Lower lobe of right lung (tissue), 2 donors: ENCODE data around the gene MMP25. TPM values are rescaled to one million over a fixed set of nuclear protein-coding genes. Genes with fewer than 3 reads are reported as not detected.

Experiments used
- ATAC-seq, 2 donors: fragments of 200-7000 bp; cut with Tn5 transposase; one replicate each; pipeline ENCODE4 v1.9.1; 2020 to 2022; ENCODE audit warnings: mild to moderate bottlenecking in 2 of 2, moderate library complexity in 2 of 2
- DNase-seq: peaks from one replicate; pipeline ENCODE4 v3.0.0-alpha.2; 2020
- H3K27ac ChIP-seq: fragments of 200-600 bp; one replicate; pipeline ENCODE4 v1.8.0; 2022
- H3K27me3 ChIP-seq: fragments of 200-600 bp; one replicate; pipeline ENCODE4 v1.8.0; 2022; ENCODE audit warnings: low read depth
- H3K36me3 ChIP-seq: fragments of 200-600 bp; one replicate; pipeline ENCODE4 v1.8.0; 2022; ENCODE audit warnings: mild to moderate bottlenecking
- H3K4me1 ChIP-seq: fragments of 200-600 bp; one replicate; pipeline ENCODE4 v1.8.0; 2022
- H3K4me3 ChIP-seq: fragments of 200-600 bp; one replicate; pipeline ENCODE4 v1.8.0; 2022; ENCODE audit warnings: mild to moderate bottlenecking
- H3K9me3 ChIP-seq: fragments of 200-600 bp; one replicate; pipeline ENCODE4 v1.8.0; 2022
- intact Hi-C: fragments of 100-400 bp; cut with DNase I; formaldehyde crosslinking; loops from one replicate; pipeline ENCODE4 v1.11.0; 2022
- total RNA-seq: library from RNA; stranded (reverse); fragmentation: NEBNext Ultra II Directional; extraction: Animal tissue kit (Norgen Biotek cat#: 25700); gene quantifications from one replicate; pipeline ENCODE4 v1.2.1, GENCODE V29; 2021
- TF ChIP-seq, protein P1 (sequence below): fragments of 200-600 bp; IDR thresholded peaks from one replicate; pipeline ENCODE4 v1.8.0; 2022; ENCODE audit warnings: antibody characterized with exemption, mild to moderate bottlenecking
- donor health status: DM: no; HTN: yes; CAD: no; lungs with severe emphysema.

The MMP25 gene
- total RNA-seq, 1 donor from 2014 or later = 22.7 TPM

GRCh38 chr16:3038256-3038655 lies 8.1 kb upstream of the MMP25 start:
- intact Hi-C loops = no loop called here
- Histone ChIP-seq H3K27ac (no peak overlapping the region), H3K4me1 (peaks cover 11% of the 10 kb centered on the region), H3K9me3 (no peaks in the 10 kb centered on the region), H3K4me3 (no peak overlapping the region), H3K36me3 (no peaks in the 10 kb centered on the region), H3K27me3 (peaks cover 83% of the 10 kb centered on the region)
- ATAC-seq = peak in 1 of 2 donors; percentile 48
- TF ChIP-seq, protein P1, sequence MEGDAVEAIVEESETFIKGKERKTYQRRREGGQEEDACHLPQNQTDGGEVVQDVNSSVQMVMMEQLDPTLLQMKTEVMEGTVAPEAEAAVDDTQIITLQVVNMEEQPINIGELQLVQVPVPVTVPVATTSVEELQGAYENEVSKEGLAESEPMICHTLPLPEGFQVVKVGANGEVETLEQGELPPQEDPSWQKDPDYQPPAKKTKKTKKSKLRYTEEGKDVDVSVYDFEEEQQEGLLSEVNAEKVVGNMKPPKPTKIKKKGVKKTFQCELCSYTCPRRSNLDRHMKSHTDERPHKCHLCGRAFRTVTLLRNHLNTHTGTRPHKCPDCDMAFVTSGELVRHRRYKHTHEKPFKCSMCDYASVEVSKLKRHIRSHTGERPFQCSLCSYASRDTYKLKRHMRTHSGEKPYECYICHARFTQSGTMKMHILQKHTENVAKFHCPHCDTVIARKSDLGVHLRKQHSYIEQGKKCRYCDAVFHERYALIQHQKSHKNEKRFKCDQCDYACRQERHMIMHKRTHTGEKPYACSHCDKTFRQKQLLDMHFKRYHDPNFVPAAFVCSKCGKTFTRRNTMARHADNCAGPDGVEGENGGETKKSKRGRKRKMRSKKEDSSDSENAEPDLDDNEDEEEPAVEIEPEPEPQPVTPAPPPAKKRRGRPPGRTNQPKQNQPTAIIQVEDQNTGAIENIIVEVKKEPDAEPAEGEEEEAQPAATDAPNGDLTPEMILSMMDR = no peak
- no peak for DNase-seq

- H3K27me3 ChIP-seq = peaks cover 85% of the 10 kb centered on the region
- no peak overlapping the region for H3K4me3 ChIP-seq
- no peaks in the 10 kb centered on the region for H3K36me3 ChIP-seq
- ATAC-seq (no peak), DNase-seq (no peak)
- TF ChIP-seq, protein P1 = no peak
- no peak overlapping the region for H3K27ac ChIP-seq
- intact Hi-C loops = no loop called here
- no peaks in the 10 kb centered on the region for H3K9me3 ChIP-seq
- peaks cover 11% of the 10 kb centered on the region for H3K4me1 ChIP-seq
Measured at GRCh38 chr16:3038896-3039295, 7.5 kb upstream of the MMP25 start.

- intact Hi-C loops = no loop called here
- Histone ChIP-seq H3K36me3 (no peaks in the 10 kb centered on the region), H3K9me3 (no peaks in the 10 kb centered on the region), H3K27me3 (peaks cover 86% of the 10 kb centered on the region), H3K4me1 (peaks cover 21% of the 10 kb centered on the region), H3K27ac (no peak overlapping the region), H3K4me3 (no peak overlapping the region)
- TF ChIP-seq, protein P1 = no peak
- DNase-seq (no peak), ATAC-seq (no peak)
Measured at GRCh38 chr16:3042376-3042775, 4.0 kb upstream of the MMP25 start.

DNA sequence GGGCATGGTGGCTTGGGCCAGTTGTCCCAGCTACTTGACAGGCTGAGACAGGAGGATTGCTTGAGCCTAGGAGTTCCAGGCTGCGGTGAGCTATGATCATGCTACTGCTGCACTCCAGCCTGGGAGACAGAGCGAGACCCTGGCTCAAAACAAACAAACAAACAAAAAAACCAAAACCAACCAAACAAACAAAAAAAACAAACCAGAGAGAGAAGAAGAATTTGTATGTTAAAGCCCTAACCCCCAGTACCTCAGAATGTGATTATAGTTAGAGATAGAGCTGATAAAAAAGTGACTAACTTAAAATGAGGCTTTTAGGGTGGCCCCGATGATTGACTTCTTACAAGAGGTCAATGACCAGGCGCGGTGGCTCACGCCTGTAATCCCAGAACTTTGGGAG lies 1.7 kb upstream of the MMP25 start:
- intact Hi-C loops = no loop called here
- TF ChIP-seq, protein P1 = no peak
- Histone ChIP-seq H3K4me3 (no peak overlapping the region), H3K27ac (no peak overlapping the region), H3K27me3 (peaks cover 84% of the 10 kb centered on the region), H3K36me3 (no peaks in the 10 kb centered on the region), H3K9me3 (no peaks in the 10 kb centered on the region), H3K4me1 (peaks cover 21% of the 10 kb centered on the region)
- DNase-seq (no peak), ATAC-seq (no peak)

- Histone ChIP-seq H3K4me3 (peak overlapping the region; percentile 52), H3K4me1 (peaks cover 21% of the 10 kb centered on the region), H3K36me3 (no peaks in the 10 kb centered on the region), H3K27ac (peak overlapping the region; percentile 65), H3K9me3 (no peaks in the 10 kb centered on the region), H3K27me3 (peaks cover 74% of the 10 kb centered on the region)
- TF ChIP-seq, protein P1 = no peak
- DNase-seq (no peak), ATAC-seq (peak; percentile 5 to 12)
- intact Hi-C loops = no loop called here
Measured at GRCh38 chr16:3046641-3047386, 453 bp downstream of the MMP25 start.
